Measurements from ENCODE around the gene EIF4EBP2.

The EIF4EBP2 gene

GRCh38 chr10:70399177-70399576 is 4.8 kb upstream of the EIF4EBP2 start:
- TF ChIP-seq, protein P1, sequence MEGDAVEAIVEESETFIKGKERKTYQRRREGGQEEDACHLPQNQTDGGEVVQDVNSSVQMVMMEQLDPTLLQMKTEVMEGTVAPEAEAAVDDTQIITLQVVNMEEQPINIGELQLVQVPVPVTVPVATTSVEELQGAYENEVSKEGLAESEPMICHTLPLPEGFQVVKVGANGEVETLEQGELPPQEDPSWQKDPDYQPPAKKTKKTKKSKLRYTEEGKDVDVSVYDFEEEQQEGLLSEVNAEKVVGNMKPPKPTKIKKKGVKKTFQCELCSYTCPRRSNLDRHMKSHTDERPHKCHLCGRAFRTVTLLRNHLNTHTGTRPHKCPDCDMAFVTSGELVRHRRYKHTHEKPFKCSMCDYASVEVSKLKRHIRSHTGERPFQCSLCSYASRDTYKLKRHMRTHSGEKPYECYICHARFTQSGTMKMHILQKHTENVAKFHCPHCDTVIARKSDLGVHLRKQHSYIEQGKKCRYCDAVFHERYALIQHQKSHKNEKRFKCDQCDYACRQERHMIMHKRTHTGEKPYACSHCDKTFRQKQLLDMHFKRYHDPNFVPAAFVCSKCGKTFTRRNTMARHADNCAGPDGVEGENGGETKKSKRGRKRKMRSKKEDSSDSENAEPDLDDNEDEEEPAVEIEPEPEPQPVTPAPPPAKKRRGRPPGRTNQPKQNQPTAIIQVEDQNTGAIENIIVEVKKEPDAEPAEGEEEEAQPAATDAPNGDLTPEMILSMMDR (IDR thresholded peaks at IDR 0.05; ENCODE audit: insufficient read depth, low read depth, low read length, missing control alignments), result no peak
- no peak for DNase-seq (ENCODE audit: low read depth)
- H3K4me3 ChIP-seq (ENCODE audit: low read depth, low read length), result no peak overlapping the region

DNA sequence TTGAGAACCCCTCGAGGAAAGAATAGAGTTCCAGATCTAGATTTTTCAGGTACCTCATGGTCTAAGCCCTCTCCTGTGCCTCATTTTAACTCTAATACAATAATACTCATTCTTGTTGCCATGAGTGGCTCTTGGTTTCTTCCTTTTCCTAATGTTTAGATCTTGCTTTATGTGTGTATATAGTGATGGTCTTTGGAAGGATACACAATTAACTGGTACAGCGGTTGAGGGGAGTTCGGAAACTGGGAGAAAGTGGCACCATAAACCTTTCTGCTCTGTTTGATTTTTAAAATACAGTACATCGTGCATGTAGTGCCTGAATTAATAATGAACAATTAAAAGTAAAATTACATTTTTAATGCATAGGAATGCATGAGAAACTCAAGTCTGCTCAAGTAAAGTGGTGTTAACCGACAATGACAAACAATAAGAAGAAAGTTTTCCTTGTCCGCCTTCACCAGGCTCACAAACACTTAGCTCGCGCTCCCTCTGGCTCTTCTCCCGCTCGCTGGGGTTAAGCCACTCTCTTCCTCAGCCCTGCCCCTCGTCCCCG is 386 bp upstream of the EIF4EBP2 start:
- TF ChIP-seq, protein P1 (IDR thresholded peaks at IDR 0.05; ENCODE audit: insufficient read depth, low read depth, low read length, missing control alignments), result no peak
- no peak for DNase-seq (ENCODE audit: low read depth)
- peak overlapping the region; percentile 84 for H3K4me3 ChIP-seq (ENCODE audit: low read depth, low read length)

GRCh38 chr10:70404787-70405036 is 767 bp downstream of the EIF4EBP2 start:
- TF ChIP-seq, protein P1 (IDR thresholded peaks at IDR 0.05; ENCODE audit: insufficient read depth, low read depth, low read length, missing control alignments), result no peak
- H3K4me3 ChIP-seq (ENCODE audit: low read depth, low read length), result peak overlapping the region; percentile 84
- no peak for DNase-seq (ENCODE audit: low read depth)

DNA sequence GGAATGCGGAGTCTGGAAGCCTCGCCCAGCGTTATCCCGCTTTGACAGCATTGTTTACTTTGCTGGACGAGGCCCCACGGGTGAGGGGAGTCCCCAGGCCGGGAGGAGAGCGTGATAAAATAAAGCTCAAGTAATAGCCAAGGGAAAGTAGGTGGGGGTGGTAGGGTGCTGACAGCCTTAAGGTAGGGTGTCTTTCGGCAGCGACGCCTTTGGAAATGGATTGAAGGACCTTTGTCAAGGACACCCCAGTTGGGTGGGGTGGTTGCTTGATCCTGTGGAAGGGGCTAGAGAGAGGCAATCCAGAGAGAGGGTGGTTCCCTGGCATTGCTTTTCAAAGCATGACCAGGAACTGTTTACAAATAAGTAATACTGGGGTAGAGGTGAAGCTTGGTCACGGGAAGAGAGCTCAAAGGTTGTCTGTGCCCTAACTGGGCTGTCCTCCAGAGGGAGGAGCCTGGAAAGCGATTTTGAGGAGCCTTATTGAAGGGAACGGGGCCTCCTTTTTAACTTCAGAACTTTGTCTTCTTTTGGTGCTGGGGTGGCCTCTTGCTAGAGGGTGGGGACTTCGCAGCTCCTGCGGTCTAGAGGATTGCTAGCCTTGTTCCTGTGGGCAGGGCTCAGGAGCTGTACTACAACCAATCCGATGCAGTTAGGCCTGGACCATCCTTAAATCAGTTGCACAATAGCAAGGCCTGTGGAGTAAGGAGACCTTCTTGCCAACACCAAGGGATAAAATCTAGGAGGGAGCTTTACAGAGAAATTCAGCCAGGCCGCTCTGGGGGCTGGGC is 1.3 kb downstream of the EIF4EBP2 start:
- H3K4me3 ChIP-seq (ENCODE audit: low read depth, low read length), result peak overlapping the region; percentile 84
- DNase-seq (ENCODE audit: low read depth), result peak; percentile 74
- TF ChIP-seq, protein P1 (IDR thresholded peaks at IDR 0.05; ENCODE audit: insufficient read depth, low read depth, low read length, missing control alignments), result no peak

DNA sequence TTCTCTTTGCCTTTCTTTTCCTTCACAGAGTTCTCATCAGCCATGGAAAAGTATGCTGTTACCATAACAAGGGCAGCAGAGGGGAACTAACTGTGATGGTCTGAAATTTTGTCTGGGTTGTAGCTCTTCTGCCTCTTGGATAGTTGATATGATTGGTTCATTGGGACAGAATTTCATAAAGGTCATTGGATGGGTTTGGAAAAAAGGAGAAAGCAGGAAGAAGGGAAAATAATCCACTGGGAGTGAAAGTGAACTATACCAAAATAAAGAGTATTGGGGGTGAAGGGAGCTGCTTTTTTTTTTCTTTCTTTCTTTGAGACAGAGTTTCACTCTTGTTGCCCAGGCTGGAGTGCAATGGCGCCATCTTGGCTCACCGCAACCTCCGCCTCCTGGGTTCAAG is 5.8 kb downstream of the EIF4EBP2 start:
- TF ChIP-seq, protein P1 (IDR thresholded peaks at IDR 0.05; ENCODE audit: insufficient read depth, low read depth, low read length, missing control alignments), result no peak
- H3K4me3 ChIP-seq (ENCODE audit: low read depth, low read length), result no peak overlapping the region
- no peak for DNase-seq (ENCODE audit: low read depth)

DNA sequence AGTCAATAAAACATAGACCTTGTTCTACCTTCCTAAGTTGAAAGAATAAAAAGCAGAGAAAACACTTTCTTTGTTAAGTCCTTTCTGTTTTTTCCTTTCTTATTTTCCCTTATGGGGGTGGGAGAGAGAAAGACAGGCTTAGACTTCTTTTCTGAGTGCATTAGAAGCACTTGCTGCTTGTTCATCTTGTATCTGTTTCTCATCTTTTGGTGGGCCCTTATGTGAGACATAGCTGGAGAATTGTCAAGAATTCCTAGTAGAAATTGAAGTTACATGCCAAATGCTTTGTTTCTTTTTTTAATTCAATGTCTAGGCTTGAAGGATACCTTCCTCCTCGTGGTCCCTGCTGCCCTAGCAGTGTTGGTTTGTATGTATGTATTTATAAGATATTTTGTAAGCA is 6.7 kb downstream of the EIF4EBP2 start:
- no peak for DNase-seq (ENCODE audit: low read depth)
- H3K4me3 ChIP-seq (ENCODE audit: low read depth, low read length), result no peak overlapping the region
- TF ChIP-seq, protein P1 (IDR thresholded peaks at IDR 0.05; ENCODE audit: insufficient read depth, low read depth, low read length, missing control alignments), result no peak

DNA sequence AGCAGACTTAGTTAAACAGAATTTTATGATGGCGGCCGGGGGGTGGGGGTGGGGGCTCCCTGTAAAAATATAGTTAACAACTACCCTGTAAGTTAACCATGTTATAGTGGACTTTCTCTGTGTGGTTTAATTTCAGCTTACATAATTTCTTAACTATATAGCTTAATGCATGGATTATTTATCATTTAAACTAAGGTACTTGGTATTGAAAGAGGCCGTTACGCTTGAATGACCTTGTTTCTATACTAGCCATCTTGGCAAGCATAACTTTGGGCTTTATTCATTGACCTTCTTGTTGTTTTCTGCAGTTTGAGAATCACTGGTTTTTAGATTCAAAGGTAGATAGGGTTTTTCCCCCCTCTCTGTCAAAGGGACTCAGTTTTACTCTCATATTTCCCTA is 8.4 kb downstream of the EIF4EBP2 start:
- H3K4me3 ChIP-seq (ENCODE audit: low read depth, low read length), result no peak overlapping the region
- TF ChIP-seq, protein P1 (IDR thresholded peaks at IDR 0.05; ENCODE audit: insufficient read depth, low read depth, low read length, missing control alignments), result no peak
- no peak for DNase-seq (ENCODE audit: low read depth)

Data from GM12865 (cell line).